Measurements from ENCODE around the gene XYLT1.
"Not testable (repeated sequence)": the region's sequence is repeated elsewhere in the genome, so short reads cannot be mapped to it uniquely, and the experiment has no call there.

XYLT1 gene, protein sequence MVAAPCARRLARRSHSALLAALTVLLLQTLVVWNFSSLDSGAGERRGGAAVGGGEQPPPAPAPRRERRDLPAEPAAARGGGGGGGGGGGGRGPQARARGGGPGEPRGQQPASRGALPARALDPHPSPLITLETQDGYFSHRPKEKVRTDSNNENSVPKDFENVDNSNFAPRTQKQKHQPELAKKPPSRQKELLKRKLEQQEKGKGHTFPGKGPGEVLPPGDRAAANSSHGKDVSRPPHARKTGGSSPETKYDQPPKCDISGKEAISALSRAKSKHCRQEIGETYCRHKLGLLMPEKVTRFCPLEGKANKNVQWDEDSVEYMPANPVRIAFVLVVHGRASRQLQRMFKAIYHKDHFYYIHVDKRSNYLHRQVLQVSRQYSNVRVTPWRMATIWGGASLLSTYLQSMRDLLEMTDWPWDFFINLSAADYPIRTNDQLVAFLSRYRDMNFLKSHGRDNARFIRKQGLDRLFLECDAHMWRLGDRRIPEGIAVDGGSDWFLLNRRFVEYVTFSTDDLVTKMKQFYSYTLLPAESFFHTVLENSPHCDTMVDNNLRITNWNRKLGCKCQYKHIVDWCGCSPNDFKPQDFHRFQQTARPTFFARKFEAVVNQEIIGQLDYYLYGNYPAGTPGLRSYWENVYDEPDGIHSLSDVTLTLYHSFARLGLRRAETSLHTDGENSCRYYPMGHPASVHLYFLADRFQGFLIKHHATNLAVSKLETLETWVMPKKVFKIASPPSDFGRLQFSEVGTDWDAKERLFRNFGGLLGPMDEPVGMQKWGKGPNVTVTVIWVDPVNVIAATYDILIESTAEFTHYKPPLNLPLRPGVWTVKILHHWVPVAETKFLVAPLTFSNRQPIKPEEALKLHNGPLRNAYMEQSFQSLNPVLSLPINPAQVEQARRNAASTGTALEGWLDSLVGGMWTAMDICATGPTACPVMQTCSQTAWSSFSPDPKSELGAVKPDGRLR

DNA sequence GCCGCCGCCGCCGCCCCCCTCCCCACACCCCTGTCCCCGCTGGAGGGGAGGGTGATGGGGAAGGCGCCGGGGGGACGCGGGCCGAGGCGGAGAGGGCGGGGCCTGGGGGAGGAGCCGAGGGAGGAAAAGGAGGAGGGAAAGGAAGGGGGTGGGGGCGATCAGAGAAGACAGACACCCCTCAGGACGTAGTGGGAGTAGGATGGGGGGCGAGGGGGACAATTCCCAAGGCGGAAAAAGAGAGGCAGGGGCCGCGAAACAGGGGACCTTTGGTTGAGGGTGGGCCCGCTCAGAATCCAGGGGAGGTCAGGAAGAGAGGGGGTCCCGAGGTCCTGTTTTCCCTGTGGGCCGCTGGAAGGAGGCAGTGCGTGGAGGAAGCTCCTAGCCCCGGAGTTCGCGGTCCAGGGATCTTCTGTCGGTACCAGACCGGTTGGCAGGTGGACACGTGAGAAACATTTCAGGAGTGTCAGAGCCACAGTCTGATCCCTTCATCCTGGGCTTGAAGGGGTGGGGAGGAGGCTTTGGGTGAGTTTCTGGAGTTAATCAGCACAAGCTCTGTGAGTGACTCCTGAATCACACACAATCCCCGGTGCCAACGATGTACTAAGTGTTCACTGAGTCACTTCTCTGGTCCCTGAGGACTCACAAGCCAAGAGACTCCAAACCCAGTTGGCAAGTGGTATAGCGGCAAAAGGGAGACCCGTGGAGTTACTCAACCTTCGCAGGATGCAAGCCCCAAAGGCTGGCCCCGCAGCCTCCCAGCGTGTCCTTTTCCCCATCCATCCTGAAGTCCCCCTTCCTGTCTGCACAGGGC, at the start of gene XYLT1:
Gene XYLT1 (minus strand): TSS at position 53 of the 811 bp plus-strand sequence. CDS start 164 bp downstream, outside the sequence.
- DNase-seq: no peak

DNA sequence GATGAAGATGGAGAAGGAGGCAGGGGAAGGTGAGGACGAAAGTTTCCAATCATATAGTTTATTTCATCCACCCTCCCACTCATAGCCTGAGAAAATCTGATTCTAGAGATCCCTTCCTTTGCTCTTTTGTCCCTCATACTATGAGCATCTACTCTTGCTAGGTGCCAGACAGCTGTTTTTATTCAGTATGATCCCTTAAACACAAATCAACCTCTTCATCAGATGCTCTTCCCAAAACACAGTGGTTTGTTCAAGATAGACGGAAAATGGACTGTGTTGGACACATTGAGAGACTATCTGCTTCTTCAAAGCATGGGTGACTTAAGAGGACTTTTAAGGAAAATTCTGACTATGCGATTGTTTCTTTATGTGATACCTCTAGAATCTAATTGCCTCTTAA, 49.4 kb upstream of the XYLT1 start:
- no peak for DNase-seq

DNA sequence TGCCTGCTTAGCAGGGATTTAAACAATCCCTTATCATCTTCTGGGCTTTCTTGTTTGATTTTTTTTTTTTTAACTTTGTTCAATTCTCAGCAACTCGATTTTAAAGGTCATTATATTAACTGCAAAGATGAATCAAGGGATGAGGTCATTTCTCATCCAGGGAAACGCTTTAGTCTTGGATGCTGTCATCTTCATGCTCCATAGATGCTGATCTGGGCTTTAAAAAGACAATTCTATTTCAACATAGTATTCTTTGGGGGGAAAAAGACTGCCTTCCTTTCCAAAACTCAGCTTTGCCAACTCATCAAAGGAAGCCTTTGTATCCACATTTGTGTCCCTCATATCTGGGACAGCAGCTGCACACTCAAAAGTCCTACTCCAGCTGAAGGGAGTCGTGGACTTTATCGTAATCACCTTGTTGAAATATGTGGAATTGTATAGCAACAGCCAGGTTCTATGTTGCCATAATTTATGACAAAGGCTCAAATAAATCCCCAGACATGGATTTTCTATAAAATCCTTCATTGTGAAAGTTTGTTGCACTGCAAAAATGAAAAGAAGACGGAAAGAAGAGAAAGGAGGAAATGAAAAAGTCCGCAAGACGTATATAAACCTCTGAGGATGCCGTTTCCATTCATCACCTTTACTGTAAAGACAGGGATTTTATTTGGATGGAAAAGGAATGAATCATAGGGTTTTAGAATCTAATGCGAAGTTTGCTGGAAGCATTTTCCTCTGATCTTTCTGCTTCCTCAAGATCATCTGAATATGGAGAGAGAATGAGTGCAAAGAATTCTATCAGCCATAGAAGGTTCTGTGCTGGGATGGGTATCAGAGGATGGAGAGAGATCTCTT, 48.6 kb upstream of the XYLT1 start:
- DNase-seq: no peak

DNA sequence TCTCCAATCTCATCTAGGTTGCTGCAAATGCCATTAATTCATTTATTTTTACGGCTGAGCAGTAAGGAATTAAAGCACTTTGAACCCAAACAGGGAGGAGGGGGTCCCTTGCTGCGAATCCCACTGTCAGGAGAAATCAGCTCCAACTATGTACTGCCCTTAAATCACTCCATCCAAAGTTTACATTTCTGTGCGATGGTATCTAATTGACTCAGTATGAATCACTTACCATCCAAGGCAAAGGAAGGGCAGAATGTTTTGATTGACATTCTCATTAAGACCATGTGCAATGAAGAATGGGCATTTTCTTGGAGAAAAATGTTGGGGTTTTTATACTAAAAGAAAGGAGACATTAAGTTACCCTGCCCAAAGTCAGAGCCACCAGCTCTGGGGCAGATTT, 47.7 kb upstream of the XYLT1 start:
- DNase-seq: no peak

DNA sequence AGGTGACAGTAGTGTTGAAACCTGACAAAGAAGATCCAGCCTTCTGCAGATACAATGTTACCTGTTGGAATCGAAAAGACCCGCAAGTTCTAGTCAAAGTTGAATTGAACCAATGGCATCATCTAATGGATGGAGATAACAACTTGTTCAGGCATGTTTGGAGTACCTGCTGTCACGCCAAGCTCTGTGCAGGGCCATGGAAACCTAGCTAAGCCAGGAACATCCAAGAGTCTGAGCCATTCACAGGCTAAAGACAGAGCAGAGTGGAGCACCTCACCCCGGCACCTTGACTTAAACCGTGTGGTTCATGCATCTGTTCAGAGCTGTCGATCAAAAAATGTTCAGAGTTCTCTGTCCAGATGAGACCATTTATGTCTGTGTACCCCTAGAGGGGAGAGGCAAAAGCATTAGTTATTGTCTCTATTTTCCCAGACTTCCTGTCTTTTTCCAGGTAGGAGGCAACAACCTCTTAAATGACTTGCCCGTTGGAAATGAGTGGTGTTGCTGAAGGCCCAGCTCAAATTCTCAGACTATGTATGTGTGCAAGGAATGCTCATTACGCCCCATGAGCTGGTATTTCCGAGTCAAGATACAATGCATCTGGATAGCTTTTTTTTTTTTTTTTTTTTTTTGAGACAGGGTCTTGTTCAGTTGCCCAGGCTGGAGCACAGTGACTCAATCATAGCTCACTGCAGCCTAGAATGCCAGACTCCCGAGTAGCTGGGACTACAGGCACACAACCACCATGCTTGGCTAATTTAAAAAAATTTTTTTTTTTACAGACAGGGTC, 44.9 kb upstream of the XYLT1 start:
- no peak for DNase-seq

DNA sequence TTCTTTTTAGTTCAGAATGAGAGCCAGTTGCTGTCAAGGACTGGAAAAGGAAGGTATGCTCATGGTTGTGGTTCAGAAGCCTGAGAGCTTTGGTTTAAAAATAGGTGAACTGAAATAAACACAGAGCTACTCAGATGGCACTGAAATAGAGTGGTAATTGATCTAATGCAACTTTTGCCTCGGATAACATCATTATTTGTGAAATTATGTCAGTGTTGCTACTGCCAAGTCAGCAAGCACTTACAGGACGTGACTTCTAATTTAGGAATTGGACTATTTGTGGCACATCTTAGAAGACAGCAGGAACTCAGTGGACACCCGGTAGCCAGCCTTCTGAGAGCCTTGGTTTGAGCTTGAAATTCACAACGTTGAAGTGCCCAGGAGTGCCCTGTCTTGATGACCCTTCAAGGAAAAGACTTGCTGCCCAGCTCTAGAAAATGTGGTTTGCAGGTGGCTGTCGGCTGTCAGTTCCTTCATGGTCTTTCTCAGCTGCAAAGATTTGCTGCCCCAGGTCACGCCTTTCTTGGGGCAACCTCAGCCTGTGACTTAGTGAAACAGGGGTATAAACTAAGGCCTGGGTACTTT, 42.0 kb upstream of the XYLT1 start:
- no peak for DNase-seq

DNA sequence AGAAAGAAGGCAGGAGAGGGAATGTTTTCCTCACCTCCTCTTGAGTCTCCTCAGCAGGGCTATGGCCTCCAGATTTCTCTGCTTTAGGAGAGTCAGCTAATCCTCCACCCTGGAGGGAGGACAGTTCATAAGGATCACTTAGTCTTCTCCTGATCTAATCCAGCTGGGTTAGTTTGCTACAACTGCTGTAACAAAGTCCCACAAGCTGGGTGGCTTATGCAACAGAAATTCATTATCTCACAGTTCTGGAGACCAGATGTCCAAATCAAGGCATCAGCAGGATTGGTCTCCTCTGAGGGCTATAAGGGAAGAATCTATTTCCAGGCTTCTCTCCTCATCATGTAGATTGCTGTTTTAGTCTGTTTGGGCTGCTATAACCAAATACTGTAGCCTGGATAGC, 40.6 kb upstream of the XYLT1 start:
- no peak for DNase-seq

DNA sequence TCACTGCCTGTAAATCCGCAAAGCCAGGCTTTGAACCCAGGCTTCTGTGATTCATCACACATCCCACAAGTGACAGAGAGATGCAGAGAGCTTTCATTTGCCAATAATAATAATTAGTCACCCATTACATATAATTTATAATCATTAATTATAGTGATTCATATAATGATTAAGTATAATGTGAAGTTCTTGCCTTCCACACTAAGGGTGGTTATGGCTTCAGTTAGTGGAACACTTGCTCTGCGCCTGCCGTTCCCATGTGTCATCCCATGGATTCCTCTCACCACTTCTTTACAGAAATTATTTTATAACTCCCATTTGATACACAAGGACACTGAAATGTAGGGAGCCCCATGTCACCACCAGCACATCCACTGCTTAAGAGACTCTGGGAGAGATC, 39.8 kb upstream of the XYLT1 start:
- no peak for DNase-seq

DNA sequence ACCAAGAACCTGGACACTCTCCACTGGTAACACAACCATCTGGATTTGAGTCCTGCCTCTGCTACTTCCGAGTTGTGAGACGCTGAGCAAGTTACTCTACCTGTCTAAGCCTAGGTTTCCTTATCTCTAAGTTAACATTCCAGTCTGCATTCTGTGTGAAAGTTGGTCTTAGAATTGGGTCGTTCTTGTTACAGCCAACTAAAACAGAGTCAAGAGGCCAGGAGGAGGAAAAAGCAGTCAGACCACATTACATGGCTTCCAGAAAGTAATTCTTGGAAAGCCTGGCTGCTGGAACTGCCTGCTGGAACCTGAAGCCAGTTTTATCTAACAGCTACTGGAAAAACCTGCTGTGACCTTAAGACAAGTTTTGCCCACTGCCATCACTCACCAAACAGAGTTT, 38.4 kb upstream of the XYLT1 start:
- DNase-seq: no peak

DNA sequence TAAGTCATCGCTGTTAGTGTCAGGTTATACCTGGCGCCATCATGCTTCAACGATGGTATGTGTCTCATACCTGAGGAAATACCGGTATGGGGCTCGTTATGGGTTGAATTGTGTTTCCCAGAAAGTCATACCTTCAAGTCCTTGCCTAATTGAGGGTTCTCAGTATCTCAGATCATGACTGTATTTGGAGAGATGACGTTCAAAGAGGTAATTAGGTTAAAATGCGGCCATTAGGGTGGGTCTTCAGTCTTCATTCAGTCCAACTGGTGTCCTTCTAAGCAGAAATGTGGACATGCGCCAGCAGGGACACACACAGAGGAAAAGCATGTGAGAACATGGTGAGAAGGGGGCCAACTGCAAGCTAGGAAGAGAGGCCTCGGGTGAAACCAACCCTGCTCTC, 37.5 kb upstream of the XYLT1 start:
- no peak for DNase-seq

DNA sequence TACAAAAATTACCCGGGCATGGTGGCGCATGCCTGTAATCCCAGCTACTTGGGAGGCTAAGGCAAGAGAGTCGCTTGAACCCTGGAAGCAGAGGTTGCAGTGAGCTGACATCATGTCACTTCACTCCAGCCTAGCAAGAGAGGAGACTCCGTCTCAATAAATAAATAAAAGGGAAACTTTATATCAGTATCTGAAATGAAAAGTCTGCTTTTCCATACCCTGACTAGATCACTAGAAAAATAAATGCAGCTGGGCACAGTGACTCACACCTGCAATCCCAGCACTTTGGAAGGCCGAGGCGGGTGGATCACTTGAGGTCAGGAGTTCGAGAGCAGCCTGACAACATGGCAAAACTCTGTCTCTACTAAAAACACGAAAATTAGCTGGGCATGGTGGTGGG, 36.8 kb upstream of the XYLT1 start:
- DNase-seq: not testable (repeated sequence)

DNA sequence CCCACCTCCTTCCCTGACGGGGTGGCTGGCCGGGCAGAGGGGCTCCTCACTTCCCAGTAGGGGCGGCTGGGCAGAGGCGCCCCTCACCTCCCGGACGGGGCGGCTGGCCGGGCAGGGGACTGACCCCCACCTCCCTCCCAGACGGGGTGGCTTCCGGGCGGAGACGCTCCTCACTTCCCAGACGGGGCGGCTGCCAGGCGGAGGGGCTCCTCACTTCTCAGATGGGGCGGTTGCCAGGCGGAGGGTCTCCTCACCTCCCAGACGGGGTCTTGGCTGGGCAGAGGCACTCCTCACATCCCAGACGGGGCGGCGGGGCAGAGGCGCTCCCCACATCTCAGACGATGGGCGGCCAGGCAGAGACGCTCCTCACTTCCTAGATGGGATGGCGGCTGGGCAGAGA, 35.1 kb upstream of the XYLT1 start:
- not testable (repeated sequence) for DNase-seq

DNA sequence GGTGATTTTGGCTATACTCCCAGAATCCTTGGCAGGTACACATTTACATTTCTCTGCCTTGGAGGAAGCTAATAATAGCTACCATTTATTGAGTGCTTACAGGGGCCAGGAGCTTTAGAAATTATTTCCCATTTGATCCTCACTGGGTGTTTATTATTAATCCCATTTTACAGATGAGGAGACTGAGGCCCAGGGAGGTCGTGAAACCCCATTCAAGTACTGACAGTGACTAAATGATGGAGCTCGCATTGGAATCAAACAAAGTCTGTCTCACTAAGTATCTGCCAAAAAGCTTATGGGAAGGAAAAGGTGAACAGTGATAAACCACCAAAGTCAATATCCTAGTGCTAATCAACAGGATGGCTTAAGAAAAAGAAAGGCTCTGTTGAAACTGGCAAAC, 33.3 kb upstream of the XYLT1 start:
- DNase-seq: no peak

DNA sequence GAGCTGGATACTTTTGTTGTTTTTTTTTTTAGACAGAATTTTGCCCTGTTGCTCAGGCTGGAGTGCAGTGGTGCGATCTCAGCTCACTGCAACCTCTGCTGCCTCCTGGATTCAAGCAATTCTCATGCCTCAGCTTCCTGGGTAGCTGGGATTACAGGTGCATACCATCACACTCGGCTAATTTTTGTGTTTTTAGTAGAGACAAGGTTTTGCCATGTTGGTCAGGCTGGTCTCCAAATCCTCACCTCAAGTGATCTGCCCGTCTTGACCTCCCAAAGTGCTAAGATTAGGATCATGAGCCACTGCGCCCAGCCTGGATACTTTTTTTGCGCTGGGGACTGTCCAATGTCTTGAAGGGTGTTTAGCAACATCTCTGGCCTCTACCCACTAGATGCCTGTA, 32.6 kb upstream of the XYLT1 start:
- DNase-seq: no peak

DNA sequence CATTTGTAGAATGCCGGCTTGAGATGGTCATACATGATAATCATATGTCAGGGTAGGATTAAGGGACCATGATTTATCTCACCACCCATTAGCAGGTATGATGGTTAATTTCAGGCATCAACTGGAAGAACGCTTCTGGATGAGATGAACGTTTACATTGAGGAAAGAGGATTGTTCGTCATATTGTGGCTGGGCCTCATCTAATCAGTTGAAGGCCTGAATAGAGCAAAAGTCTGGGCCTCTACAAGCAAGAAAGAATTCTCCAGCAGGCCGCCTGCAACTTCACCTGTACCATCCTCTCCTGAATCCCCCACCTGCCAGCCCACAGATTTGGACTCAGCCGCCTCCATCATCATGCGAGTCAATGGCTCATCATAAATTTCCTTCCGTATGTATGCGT, 30.6 kb upstream of the XYLT1 start:
- no peak for DNase-seq

DNA sequence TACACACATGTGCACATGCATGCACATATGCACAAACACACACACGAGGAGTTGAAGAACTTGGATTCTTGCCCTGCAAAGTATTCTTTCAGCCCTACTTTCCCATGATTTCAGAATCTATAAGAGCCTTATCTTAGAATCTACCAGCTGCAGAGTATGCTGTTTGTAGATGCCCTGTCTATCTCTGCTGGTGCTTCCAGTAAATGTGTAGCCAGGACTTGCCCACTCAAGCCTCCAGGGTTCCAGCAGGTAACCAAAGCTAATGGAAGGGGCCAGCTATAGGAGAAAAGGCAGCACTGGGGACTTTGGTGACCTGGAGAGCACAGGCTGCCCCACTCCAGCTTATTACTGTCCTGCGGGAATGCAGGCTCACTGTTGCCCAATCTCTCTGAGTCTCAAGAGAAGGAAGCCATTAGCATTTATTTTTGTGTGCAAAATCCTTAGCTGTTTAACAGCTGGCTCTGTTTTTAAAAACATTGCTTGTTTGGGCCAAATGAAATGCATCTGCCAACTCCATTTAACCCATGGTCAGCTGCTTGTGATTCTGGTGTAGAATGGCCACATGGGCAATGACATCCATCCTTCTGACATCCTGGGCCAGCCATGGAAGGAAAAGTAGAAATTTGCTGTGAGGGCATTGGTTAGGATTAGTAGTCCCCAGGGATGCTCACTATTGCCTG, 28.6 kb upstream of the XYLT1 start:
- no peak for DNase-seq

DNA sequence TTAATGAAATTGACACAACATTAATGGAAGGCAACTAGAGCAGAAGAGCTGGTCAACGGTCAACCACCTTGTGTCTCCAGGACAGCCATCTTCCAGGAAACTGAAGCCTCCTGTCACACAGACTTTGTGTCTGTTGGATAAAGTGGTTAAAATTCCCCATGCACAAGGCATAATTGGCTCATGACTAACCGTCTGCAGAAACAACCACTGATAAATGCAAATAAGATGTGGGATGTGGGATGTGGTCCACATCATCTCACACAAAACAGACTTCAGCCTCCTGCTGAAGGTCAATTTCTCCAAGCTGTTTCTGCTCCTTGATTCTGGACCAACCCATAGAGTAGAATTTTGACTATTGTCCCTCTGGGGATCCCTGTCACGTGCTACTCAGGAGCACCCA, 26.9 kb upstream of the XYLT1 start:
- peak in 1 of 2 donors; percentile 21 for DNase-seq

DNA sequence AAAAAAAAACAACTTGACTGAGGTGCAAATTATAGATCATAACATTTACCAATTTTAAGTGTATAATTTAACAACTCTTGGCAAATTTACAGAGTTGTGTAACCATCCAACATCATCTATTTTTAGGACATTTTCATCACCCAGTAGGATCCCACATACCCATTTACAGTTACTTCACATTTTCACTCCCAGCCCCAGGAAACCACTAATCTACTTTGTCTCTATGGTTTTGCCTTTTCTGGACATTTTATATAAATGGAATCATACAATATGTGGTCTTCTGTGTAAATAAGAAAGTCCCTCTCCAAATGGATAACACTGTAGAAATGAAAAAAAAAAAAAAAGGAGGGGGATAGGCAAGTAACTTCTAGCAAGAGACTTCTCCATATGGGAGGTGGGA, 26.1 kb upstream of the XYLT1 start:
- DNase-seq: peak; percentile 7 to 41

DNA sequence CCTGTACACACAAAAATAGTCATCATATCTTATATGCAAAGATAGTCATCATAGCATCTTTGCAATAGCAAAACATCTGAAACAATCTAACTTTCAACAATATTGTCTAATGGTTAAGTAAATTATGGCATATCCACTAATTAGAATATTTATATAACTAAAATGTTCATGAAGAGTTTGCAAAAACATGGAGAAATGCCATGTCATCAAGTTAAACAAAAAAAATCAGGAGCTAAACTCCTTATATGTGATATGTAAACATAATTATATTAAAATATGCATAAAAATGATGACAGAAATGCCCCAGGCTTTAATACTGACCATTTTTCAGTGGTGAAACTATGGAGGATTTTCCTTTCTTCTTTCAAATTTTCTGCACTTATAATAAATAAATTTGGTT, 22.3 kb upstream of the XYLT1 start:
- DNase-seq: no peak

DNA sequence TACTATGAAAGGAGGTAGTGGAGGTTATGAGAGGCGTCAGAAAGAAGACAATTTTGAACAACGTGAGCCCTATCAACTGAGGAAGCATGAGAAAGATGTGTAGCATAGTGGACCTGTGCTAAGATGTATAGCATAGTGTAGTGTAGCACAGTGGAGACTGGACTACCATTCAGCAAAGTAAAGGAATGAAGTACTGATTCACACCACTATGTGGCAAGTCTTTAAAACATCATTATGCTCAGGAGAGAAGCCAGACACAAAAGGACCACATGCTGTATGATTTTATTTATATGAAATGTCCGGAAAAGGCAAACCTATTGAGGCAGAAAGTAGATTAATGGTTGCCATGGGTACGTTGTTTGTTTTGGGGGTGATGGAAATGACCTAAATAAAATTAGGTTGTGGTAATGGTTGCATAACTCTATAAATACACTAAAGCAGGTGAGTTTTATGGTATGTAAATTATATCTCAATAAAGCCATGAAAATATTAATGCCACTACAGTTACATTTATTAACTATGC, 20.4 kb upstream of the XYLT1 start:
- no peak for DNase-seq
